Measurements from ENCODE around the gene PXN. TPM values are rescaled to one million over a fixed set of nuclear protein-coding genes. Genes with fewer than 3 reads are reported as not detected.
A peak's percentile ranks its signal among the peaks of the same experiment; 100 is the strongest.

Gene PXN
- total and polyA plus RNA-seq, 2 experiments from 2014 or later = 38.4 to 76.0 TPM

DNA sequence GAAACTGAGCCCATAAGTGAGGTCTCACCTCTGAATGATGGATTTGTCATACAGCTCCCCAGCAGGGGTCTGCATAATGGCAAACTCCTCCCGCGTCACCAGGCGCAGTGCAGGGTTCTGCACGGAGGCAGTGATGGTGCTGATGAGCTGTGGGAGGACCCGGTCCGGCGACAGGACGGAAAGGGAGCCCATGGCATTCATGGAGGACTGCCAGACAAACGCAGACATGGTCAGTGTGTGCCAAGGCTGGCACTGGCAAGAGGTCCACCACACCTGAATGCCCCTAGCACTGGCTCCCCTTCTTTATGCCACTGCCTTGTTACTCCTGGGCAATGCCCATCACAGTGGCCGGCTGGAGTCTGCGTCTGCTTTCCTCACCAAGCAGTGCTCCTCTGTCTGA is 103.7 kb downstream of the PXN start (continued):
- TF ChIP-seq REST (IDR thresholded peaks at IDR 0.05; ENCODE audit: unreplicated experiment) (no peak), CTCF (conservative IDR thresholded peaks at IDR 0.05; ENCODE audit: low read depth in 2 of 2) (no peak), STAT1 (IDR thresholded peaks at IDR 0.05; ENCODE audit: unreplicated experiment) (no peak), JUNB (IDR thresholded peaks at IDR 0.05; ENCODE audit: unreplicated experiment) (no peak), NANOG (IDR thresholded peaks at IDR 0.05; ENCODE audit: borderline replicate concordance) (no peak), EZH2phosphoT487 (IDR thresholded peaks at IDR 0.05; ENCODE audit: unreplicated experiment) (no peak), EZH2 (IDR thresholded peaks at IDR 0.05; ENCODE audit: low read depth, unreplicated experiment) (no peak)

Small RNA genes within 50 kb of the gene (small RNA-seq; reads per million reads assigned to genes)
- gene RNU4-1 (ENCODE audit: low replicate concordance) (4,412 reads per million, percentile 100 among the genes with 10 or more reads in this experiment), gene RNU4-2 (ENCODE audit: low replicate concordance) (780 reads per million, percentile 100 among the genes with 10 or more reads in this experiment), gene RNU6-1088P (ENCODE audit: low replicate concordance) (not detected)

Other genes with a start within 250 kb of the PXN start
- gene RAB35, start 149.0 kb downstream of the PXN start, total RNA-seq (2014; rRNA removed; shearing (Covaris generic)) = 15.9 and 16.9 TPM in 2 replicates
- gene RAB35, start 149.0 kb downstream of the PXN start, polyA plus RNA-seq (2016; fragmentation: Nextera tagmentation; extraction: Ambion mirVana) = 9.9 and 12.6 TPM in 2 replicates
- 141 and 177 TPM in 2 replicates for gene GCN1, start 71.0 kb downstream of the PXN start, total RNA-seq (2014; rRNA removed; shearing (Covaris generic))
- gene GCN1, start 71.0 kb downstream of the PXN start, polyA plus RNA-seq (2016; fragmentation: Nextera tagmentation; extraction: Ambion mirVana) = 18.0 and 18.2 TPM in 2 replicates
- gene RPLP0, start 64.6 kb downstream of the PXN start, total RNA-seq (2014; rRNA removed; shearing (Covaris generic)) = 4,855 and 4,916 TPM in 2 replicates
- gene RPLP0, start 64.6 kb downstream of the PXN start, polyA plus RNA-seq (2016; fragmentation: Nextera tagmentation; extraction: Ambion mirVana) = 2,219 and 2,404 TPM in 2 replicates
- under 0.01 TPM in 1 of 2 replicates, not detected in the other for gene RNU4-2, start 26.2 kb upstream of the PXN start, total RNA-seq (2014; rRNA removed; shearing (Covaris generic))
- 9.5 TPM in 1 of 2 replicates, not detected in the other for gene RNU4-2, start 26.2 kb upstream of the PXN start, polyA plus RNA-seq (2016; fragmentation: Nextera tagmentation; extraction: Ambion mirVana)
- gene RNU4-1, start 27.5 kb upstream of the PXN start, total RNA-seq (2014; rRNA removed; shearing (Covaris generic)) = under 0.01 TPM in 1 of 2 replicates, not detected in the other
- gene RNU4-1, start 27.5 kb upstream of the PXN start, polyA plus RNA-seq (2016; fragmentation: Nextera tagmentation; extraction: Ambion mirVana) = 6.0 and 6.4 TPM in 2 replicates
- gene SIRT4, start 36.6 kb upstream of the PXN start, total RNA-seq (2014; rRNA removed; shearing (Covaris generic)) = 0.78 and 2.0 TPM in 2 replicates
- 3.0 and 4.1 TPM in 2 replicates for gene SIRT4, start 36.6 kb upstream of the PXN start, polyA plus RNA-seq (2016; fragmentation: Nextera tagmentation; extraction: Ambion mirVana)
- not detected in 2 replicates for gene PLA2G1B, start 62.0 kb upstream of the PXN start, total RNA-seq (2014; rRNA removed; shearing (Covaris generic))
- not detected in 2 replicates for gene PLA2G1B, start 62.0 kb upstream of the PXN start, polyA plus RNA-seq (2016; fragmentation: Nextera tagmentation; extraction: Ambion mirVana)
- gene MSI1, start 103.4 kb upstream of the PXN start, total RNA-seq (2014; rRNA removed; shearing (Covaris generic)) = 8.1 and 12.8 TPM in 2 replicates
- 16.9 and 19.2 TPM in 2 replicates for gene MSI1, start 103.4 kb upstream of the PXN start, polyA plus RNA-seq (2016; fragmentation: Nextera tagmentation; extraction: Ambion mirVana)
- gene COX6A1, start 172.4 kb upstream of the PXN start, total RNA-seq (2014; rRNA removed; shearing (Covaris generic)) = 393 and 422 TPM in 2 replicates
- gene COX6A1, start 172.4 kb upstream of the PXN start, polyA plus RNA-seq (2016; fragmentation: Nextera tagmentation; extraction: Ambion mirVana) = 1,484 and 1,643 TPM in 2 replicates
- 53.4 and 61.8 TPM in 2 replicates for gene TRIAP1, start 180.7 kb upstream of the PXN start, total RNA-seq (2014; rRNA removed; shearing (Covaris generic))
- gene TRIAP1, start 180.7 kb upstream of the PXN start, polyA plus RNA-seq (2016; fragmentation: Nextera tagmentation; extraction: Ambion mirVana) = 94.0 and 94.2 TPM in 2 replicates
- gene GATC, start 180.7 kb upstream of the PXN start, total RNA-seq (2014; rRNA removed; shearing (Covaris generic)) = 16.7 and 18.5 TPM in 2 replicates
- 14.9 and 20.1 TPM in 2 replicates for gene GATC, start 180.7 kb upstream of the PXN start, polyA plus RNA-seq (2016; fragmentation: Nextera tagmentation; extraction: Ambion mirVana)
- 202 and 250 TPM in 2 replicates for gene SRSF9, start 204.0 kb upstream of the PXN start, total RNA-seq (2014; rRNA removed; shearing (Covaris generic))
- 436 and 481 TPM in 2 replicates for gene SRSF9, start 204.0 kb upstream of the PXN start, polyA plus RNA-seq (2016; fragmentation: Nextera tagmentation; extraction: Ambion mirVana)
- 310 and 313 TPM in 2 replicates for gene DYNLL1, start 230.4 kb upstream of the PXN start, total RNA-seq (2014; rRNA removed; shearing (Covaris generic))
- gene DYNLL1, start 230.4 kb upstream of the PXN start, polyA plus RNA-seq (2016; fragmentation: Nextera tagmentation; extraction: Ambion mirVana) = 833 and 868 TPM in 2 replicates

Data from GM23338 (cell line).